Activated CD4-positive, alpha-beta T cell treated with anti-CD3 and anti-CD28 coated beads, Interleukin-2, amount 10 ng/mL, durations not matched to agents 24 days and 14 days (primary cell): ENCODE measurements around the gene PEX14. TPM values are rescaled to one million over a fixed set of nuclear protein-coding genes. Genes with fewer than 3 reads are reported as not detected.

Experiments used
- DNase-seq: peaks from one replicate; pipeline ENCODE4 v3.0.0; 2022
- H3K27ac Mint-ChIP-seq: one replicate; pipeline ENCODE4 v1.8.0; 2022; ENCODE audit warnings: mild to moderate bottlenecking, mixed read lengths
- H3K27me3 Mint-ChIP-seq: one replicate; pipeline ENCODE4 v1.8.0; 2022; ENCODE audit warnings: mixed read lengths
- H3K36me3 Mint-ChIP-seq: one replicate; pipeline ENCODE4 v1.8.0; 2022; ENCODE audit warnings: low read depth, mild to moderate bottlenecking, mixed read lengths
- H3K4me1 Mint-ChIP-seq: one replicate; pipeline ENCODE4 v1.8.0; 2021; ENCODE audit warnings: mixed read lengths
- H3K4me3 Mint-ChIP-seq: one replicate; pipeline ENCODE4 v1.8.0; 2022; ENCODE audit warnings: mild to moderate bottlenecking, moderate library complexity, mixed read lengths
- H3K9me3 Mint-ChIP-seq: one replicate; pipeline ENCODE4 v1.8.0; 2021; ENCODE audit warnings: mixed read lengths
- intact Hi-C: fragments of 100-400 bp; cut with micrococcal nuclease; formaldehyde crosslinking; loops from one replicate; pipeline ENCODE4 v1.15.1; 2023
- total RNA-seq: library from RNA; stranded (reverse); gene quantifications from 2 replicates; pipeline ENCODE4 v1.2.3, GENCODE V29; 2022

PEX14 gene
- total RNA-seq, 1 donor from 2014 or later, result 21.6 TPM

DNA sequence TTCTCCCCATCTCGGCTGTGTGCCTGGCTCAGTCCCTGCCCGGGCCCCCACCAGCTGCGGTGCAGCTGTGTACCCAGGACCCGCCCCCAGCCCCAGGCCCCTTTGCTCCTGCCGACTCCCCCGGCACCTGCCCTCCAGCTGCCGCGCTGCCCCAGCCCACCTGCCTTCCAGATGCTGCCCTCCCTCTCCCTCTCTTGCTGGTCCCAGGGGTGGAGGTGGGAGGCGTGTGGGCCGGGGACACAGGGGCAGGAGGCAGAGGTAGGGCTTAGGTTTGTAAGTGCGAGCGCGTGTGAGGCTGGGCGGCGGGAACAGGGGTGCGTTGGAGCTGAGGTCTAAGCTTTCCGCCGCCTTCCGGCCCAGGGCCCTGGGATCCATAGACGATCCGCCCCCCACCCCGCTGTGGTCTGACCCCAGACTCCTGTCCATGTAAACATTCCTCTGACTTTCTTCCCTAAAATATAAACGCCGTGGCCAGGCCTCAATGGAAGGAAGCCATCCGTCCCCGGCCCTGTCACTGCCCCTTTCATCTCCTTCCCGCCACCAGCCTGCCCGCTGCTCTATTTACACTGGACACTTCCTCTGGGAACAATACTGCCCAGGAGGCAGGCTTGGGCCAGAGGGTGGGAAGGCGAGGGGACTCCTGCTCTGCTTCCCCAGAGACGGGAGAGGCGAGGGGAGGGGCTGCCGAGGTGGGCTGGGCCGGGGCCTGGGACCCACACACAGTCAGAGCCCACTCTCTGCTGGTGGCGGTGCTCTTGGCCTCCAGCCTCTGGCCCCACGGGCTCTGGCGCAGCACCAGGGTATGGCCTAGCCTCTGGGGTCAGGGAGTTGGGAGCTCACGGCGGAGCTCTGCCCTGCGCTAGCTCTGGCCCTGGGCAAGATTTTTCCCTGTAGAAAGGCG is 193.4 kb downstream of the PEX14 start:
- H3K27me3 Mint-ChIP-seq, result no peaks in the 10 kb centered on the region
- H3K4me1 Mint-ChIP-seq, result no peaks in the 10 kb centered on the region
- no peak overlapping the region for H3K27ac Mint-ChIP-seq
- intact Hi-C loops, result no loop called here
- DNase-seq, result no peak
- no peaks in the 10 kb centered on the region for H3K36me3 Mint-ChIP-seq
- H3K4me3 Mint-ChIP-seq, result no peak overlapping the region
- no peaks in the 10 kb centered on the region for H3K9me3 Mint-ChIP-seq

DNA sequence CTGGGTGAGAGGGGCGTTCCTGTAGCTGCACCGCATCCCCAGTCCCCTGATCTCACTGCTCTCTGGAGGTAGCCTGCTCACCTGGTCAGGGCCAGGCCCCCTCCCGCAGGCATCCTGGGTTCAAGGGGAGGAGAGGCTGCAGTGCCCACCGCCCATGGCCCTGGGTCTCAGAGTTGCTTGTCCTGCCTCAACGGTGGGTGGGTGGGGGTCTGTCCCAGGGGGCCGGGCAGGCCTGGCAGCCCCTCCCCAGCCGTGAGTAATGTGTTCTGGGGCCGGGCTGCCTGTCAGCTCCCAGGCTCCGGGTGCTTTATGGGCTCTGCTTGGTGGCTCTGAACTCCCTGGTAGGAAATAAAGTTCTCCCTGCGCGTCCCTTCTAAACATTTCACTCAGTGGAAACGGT is 194.8 kb downstream of the PEX14 start:
- no peaks in the 10 kb centered on the region for H3K36me3 Mint-ChIP-seq
- no peaks in the 10 kb centered on the region for H3K27me3 Mint-ChIP-seq
- no peak overlapping the region for H3K4me3 Mint-ChIP-seq
- H3K9me3 Mint-ChIP-seq, result no peaks in the 10 kb centered on the region
- H3K4me1 Mint-ChIP-seq, result no peaks in the 10 kb centered on the region
- DNase-seq, result no peak
- no peak overlapping the region for H3K27ac Mint-ChIP-seq
- intact Hi-C loops, result no loop called here

DNA sequence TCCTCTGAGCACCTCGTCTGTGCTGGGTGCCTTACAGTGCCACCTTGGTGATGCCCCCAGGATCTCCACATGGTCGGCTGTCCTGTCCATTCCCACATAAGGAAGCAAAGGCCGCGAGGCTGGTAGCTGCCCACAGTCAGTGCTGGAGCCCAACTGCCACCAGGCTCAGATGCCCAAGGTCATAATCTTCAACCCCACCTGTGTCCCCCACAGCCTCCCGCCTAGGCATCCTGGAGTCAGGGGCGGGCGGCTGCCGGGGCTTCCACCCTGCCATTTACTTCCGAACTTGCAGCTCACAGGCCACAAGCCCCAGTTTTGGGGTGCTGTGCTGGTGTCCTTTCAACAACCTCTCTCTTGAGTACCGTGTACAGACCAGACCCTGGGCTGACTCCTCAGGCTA is 195.4 kb downstream of the PEX14 start:
- no peaks in the 10 kb centered on the region for H3K27me3 Mint-ChIP-seq
- intact Hi-C loops, result no loop called here
- H3K4me1 Mint-ChIP-seq, result no peaks in the 10 kb centered on the region
- H3K4me3 Mint-ChIP-seq, result no peak overlapping the region
- no peak overlapping the region for H3K27ac Mint-ChIP-seq
- no peaks in the 10 kb centered on the region for H3K9me3 Mint-ChIP-seq
- no peaks in the 10 kb centered on the region for H3K36me3 Mint-ChIP-seq
- DNase-seq, result no peak

DNA sequence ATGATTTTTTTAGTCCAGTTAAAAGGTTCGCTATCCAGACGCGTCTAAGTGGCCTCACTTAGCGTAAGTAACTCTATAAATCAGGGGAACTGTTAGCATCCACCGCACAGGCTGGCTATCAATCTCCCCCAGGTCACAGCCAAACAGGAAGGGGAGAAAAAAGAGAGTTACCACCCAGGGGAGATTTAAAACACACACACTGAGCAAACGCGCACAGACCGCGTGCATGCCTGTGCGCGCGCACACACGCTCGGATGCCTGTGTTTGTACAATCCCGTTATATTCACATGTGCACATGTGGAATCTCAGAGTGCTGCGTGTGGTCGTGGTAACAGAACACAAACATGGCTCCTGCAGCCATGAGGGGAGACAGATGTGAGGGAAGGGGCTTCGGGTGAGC is 196.3 kb downstream of the PEX14 start:
- intact Hi-C loops, result no loop called here
- H3K9me3 Mint-ChIP-seq, result no peaks in the 10 kb centered on the region
- H3K27me3 Mint-ChIP-seq, result no peaks in the 10 kb centered on the region
- no peak overlapping the region for H3K27ac Mint-ChIP-seq
- no peak overlapping the region for H3K4me3 Mint-ChIP-seq
- no peak for DNase-seq
- H3K4me1 Mint-ChIP-seq, result no peaks in the 10 kb centered on the region
- no peaks in the 10 kb centered on the region for H3K36me3 Mint-ChIP-seq

DNA sequence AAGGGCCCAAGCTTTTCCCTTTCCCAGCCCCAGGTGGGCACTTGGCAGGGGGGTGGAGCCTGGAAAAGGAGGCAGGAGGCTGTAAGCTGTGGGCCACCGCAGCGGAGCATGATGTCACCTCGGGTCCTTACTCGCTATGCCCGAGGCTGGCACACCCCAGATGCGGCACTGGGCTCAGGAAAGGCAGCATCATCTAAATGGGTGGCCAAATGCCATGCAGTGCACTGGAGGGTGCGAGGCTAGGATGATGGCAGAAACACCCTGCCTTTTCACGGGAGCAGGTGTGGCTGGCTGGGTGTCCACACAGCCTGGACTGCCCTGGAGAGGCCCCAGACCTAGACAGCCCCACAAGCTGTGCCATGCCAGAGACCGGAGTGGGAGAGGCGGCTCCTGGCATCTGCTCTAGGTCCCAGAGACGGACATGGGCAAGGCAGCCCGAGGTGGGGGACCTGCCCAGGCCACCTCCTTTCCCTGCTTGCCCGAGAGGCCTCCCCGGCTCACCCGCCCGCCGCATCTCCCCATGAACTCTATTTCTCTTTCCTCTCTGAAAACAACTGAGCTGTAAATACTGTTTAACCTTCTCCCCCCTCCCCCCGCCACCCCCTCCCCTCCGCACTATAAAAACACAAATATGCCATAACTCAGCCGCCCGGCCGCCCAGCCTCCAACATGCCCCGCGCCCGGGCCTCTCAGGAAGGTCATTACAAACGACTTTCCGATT is 197.0 kb downstream of the PEX14 start:
- Mint-ChIP-seq H3K9me3 (no peaks in the 10 kb centered on the region), H3K36me3 (no peaks in the 10 kb centered on the region), H3K4me1 (no peaks in the 10 kb centered on the region), H3K27ac (no peak overlapping the region), H3K27me3 (no peaks in the 10 kb centered on the region), H3K4me3 (no peak overlapping the region)
- intact Hi-C loops, result no loop called here
- no peak for DNase-seq

DNA sequence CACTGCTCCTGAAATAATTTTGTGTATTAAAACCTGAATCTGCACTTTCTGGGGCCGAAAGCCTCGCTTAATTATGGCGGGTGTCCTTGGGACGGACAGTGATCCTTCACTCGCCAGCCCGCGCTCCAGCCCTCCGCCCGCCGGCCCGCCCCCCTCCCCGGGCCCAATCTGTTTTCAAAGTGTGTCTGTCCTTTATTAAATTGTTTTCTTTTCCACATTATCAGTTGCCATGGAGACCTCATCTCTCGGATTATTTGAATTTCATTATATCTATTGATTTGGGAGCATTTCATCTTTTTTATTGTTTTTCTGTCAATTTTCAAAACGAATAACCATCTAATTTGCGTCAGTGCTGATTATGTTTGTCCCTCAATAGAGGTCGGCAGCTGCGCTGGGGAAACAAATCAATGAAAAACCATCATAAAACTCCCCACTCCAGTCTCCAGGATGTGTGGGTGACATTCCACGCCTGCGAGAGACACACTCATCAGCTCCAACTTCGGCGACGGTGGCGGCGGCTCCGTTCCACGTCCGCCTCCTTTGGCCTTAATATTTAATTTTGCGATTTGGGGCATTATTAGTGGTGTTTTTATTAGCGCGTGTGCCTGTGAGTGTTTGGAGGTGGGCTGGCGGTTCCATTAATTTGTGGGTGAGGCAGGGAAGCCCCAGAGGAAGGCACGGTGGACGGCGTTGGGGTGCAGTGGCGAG is 197.7 kb downstream of the PEX14 start:
- intact Hi-C loops, result no loop called here
- Mint-ChIP-seq H3K4me3 (no peak overlapping the region), H3K27me3 (no peaks in the 10 kb centered on the region), H3K27ac (no peak overlapping the region), H3K9me3 (no peaks in the 10 kb centered on the region), H3K36me3 (no peaks in the 10 kb centered on the region), H3K4me1 (no peaks in the 10 kb centered on the region)
- no peak for DNase-seq

DNA sequence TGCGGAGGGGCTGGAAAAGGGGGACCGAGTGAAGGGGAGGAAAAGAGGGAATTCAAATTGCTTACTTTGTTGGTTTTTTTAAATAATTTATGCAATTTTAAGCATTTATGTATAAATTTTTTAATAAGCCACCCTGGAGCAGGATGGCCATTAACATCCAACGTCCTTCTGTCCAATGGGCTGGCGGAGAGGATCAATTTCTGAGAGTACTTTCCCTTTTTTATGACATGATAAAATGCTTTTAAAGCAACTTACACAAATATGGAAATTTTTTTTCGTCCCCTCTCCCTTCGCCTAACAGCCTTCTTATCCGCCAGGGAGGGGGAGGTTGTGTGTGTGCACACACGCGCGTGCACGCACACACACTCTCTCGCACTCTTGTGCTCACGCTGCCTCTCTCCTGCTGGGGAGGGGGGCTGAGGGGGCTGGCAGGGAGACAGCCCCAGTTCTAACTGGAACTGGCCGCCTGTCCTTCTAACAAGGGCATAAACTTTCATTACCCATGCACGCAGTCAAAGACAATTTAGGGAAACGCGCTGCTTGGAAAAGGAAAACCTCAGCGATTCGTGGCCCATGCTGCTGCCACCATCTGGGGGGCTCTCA is 198.5 kb downstream of the PEX14 start:
- H3K27ac Mint-ChIP-seq, result no peak overlapping the region
- no peaks in the 10 kb centered on the region for H3K36me3 Mint-ChIP-seq
- no peak for DNase-seq
- H3K9me3 Mint-ChIP-seq, result no peaks in the 10 kb centered on the region
- no peaks in the 10 kb centered on the region for H3K4me1 Mint-ChIP-seq
- intact Hi-C loops, result no loop called here
- no peak overlapping the region for H3K4me3 Mint-ChIP-seq
- no peaks in the 10 kb centered on the region for H3K27me3 Mint-ChIP-seq

DNA sequence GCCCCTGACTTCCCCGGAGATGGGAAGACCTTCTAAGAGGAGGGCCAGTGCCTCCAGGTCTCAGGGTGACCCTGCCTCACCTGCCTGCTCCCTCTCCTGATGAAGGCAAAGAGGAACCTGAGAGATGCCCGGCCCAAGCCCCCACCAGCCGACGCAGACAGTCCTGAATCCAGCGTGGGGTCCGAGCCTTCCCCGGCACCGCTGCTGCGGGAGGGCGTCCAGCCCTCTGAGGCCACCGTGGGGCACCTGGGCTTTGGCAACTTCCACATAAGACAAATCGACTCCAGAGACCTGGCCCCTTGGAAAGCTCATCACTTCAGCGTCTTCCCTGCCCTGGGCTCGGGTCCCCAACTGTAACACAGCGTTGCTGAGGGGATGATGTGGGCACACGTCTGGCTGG is 199.5 kb downstream of the PEX14 start:
- Mint-ChIP-seq H3K4me3 (no peak overlapping the region), H3K36me3 (no peaks in the 10 kb centered on the region), H3K9me3 (no peaks in the 10 kb centered on the region), H3K4me1 (no peaks in the 10 kb centered on the region), H3K27me3 (no peaks in the 10 kb centered on the region), H3K27ac (no peak overlapping the region)
- DNase-seq, result no peak
- intact Hi-C loops, result no loop called here

DNA sequence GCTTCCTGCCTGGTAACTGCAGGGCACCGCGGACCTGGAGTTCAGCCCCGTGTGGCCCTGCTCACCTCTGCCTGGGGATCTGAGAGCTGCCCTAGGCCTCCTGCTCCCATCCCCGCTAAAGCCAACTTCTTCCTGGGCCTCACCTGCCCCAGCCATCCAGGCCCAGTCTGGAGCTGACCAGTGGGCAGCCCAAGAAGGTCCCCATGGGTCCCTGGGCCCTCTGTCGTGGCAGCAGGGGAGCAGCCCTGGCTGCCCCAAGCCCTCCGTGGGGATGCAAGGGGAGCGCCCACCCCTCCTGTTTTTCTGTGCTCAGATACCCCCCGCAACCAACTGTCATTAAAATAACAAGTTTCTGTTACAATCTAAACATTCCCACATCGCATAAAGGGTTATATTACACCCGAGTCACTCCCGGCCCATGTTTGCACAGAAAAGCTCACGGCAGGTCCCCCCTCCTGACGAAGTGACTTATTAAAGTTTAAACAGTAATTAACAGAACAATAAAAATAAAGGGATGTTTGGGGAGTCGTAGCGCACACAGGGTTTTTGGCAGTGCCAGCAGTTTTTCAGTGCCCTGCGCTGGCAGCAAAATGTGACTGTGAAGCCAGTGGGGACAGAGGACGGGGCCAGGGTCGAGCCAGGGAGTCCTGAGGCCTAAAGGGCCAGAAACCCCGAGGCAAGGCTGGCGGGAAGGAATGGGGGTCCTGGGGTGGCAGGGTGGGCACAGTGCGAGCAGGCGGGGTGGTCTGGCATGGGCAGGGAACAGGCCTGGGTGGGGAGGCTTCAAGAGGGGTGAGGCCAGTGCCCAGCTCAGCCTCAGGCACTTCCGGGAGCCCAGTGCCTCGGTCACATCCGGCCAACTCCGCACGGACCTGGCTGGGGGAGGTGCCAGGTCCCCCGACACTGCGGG is 200.2 kb downstream of the PEX14 start:
- Mint-ChIP-seq H3K27ac (no peak overlapping the region), H3K4me3 (no peak overlapping the region), H3K36me3 (no peaks in the 10 kb centered on the region), H3K27me3 (no peaks in the 10 kb centered on the region), H3K4me1 (no peaks in the 10 kb centered on the region), H3K9me3 (no peaks in the 10 kb centered on the region)
- intact Hi-C loops, result no loop called here
- no peak for DNase-seq

DNA sequence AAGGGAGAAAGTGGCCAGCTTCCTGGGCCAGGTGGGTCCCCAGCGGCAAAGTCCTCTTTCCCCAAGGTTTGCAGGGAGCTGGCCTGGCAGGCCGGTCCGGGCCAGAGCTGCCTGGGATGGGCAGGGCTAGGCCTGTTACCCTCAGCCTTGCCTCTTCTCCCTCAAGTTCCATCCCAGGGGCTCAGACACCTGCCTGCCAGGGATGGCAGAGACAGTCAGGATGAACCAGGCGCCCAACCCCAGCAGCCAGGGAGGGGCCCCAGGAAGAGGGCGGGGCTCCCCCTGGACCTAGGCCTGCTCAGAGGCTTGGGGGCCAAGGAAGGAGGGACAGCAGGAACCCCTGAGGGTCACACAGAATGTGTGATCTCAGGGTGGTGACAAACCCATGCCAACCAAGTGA is 201.1 kb downstream of the PEX14 start:
- H3K27me3 Mint-ChIP-seq, result no peaks in the 10 kb centered on the region
- DNase-seq, result no peak
- H3K9me3 Mint-ChIP-seq, result no peaks in the 10 kb centered on the region
- no peaks in the 10 kb centered on the region for H3K36me3 Mint-ChIP-seq
- intact Hi-C loops, result no loop called here
- no peak overlapping the region for H3K4me3 Mint-ChIP-seq
- H3K27ac Mint-ChIP-seq, result no peak overlapping the region
- no peaks in the 10 kb centered on the region for H3K4me1 Mint-ChIP-seq

DNA sequence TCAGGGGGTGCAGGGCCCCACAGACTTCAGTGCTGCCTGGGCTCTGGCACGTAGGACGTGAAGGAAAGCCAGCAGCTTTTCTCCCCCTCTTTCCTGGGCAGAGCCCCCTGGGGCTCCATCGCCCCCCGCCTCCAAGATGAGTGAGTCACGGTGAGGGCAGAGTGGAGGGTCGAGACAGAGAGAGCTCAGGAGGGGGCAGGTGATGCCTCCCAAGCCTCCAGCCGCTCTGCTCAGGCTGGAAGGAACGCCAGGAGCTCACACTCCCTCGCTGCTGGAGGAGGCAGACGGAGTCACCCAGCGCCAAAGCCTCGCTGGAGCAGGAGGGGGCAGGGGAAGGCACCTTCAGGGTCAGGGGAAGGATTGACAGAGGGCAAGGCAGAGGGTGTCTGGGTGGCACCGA is 202.2 kb downstream of the PEX14 start:
- Mint-ChIP-seq H3K4me1 (no peaks in the 10 kb centered on the region), H3K36me3 (no peaks in the 10 kb centered on the region), H3K9me3 (no peaks in the 10 kb centered on the region), H3K27ac (no peak overlapping the region), H3K4me3 (no peak overlapping the region), H3K27me3 (no peaks in the 10 kb centered on the region)
- DNase-seq, result no peak
- intact Hi-C loops, result no loop called here

DNA sequence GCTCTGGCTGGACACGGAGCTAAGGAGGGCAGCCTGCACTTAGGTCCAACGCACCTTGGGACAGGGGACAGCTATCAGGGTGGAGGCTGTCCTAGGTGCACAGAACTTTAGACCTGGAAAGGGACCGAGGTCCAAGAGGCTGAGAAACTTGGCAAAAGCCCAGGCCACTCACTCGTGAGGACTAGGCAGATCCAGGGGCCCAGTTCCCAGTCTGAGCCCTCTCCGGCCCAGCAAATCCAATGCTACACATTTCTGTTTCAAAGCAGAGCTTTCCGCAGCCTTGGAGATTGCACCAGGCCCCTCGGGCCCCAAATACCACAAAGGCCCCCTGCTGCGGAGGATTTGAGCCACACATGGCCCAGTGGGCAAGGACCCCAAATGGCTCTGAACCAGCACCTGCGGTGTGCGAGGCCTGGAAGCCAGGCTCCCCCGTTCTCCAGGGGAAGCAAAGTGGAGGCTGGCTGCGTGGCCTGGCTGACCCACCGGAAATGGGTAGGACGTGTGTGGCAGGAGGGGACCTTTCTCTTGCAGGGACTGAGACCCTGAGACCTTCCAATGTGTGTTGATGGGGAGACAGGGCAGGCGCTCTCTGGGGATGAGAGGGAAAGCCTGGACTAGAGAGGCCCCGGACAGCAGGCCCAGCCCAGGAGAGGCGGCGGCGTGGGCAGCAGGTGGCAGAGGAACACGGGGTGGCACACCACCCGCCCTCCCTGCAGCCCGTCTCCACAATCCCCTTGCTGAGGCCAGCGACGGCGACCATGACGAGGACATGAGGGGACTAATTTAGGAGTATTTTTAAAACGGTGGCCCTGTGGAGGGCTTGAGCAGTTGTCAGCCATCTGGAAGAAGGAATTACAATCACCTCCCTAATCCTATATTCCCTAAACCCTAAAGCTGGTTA is 203.0 kb downstream of the PEX14 start:
- no peak for DNase-seq
- Mint-ChIP-seq H3K4me3 (no peak overlapping the region), H3K36me3 (no peaks in the 10 kb centered on the region), H3K9me3 (no peaks in the 10 kb centered on the region), H3K27me3 (no peaks in the 10 kb centered on the region), H3K27ac (no peak overlapping the region), H3K4me1 (no peaks in the 10 kb centered on the region)
- intact Hi-C loops, result no loop called here
